T-helper 17 cell (primary cell): Measurements from ENCODE around the gene VWF. TPM values are rescaled to one million over a fixed set of nuclear protein-coding genes. Genes with fewer than 3 reads are reported as not detected.
"Not testable (repeated sequence)": the region's sequence is repeated elsewhere in the genome, so short reads cannot be mapped to it uniquely, and the experiment has no call there.

Experiments
- ATAC-seq: fragments of 150-1000 bp; cut with Tn5 transposase; 2 replicates; pipeline ENCODE4 v1.10.0; 2021; ENCODE audit warnings: mild to moderate bottlenecking, moderate library complexity
- DNase-seq, 3 donors: peaks; one replicate each; pipeline versions ENCODE4 v3.0.0 to v3.0.0-alpha.2; 2020 to 2021
- H3K9me3 ChIP-seq: one replicate; pipeline ENCODE4 v1.7.0; 2013; ENCODE audit warnings: low read length, mild to moderate bottlenecking; ENCODE audit not compliant: control insufficient read depth, poor library complexity, severe bottlenecking
- H3K27ac Mint-ChIP-seq: one replicate; pipeline ENCODE4 v1.8.0; 2022; ENCODE audit warnings: mild to moderate bottlenecking, moderate library complexity, mixed read lengths
- H3K27me3 Mint-ChIP-seq: one replicate; pipeline ENCODE4 v1.8.0; 2022; ENCODE audit warnings: mixed read lengths
- H3K36me3 Mint-ChIP-seq: one replicate; pipeline ENCODE4 v1.8.0; 2022; ENCODE audit warnings: low read depth, mixed read lengths
- H3K4me1 Mint-ChIP-seq: one replicate; pipeline ENCODE4 v1.8.0; 2022; ENCODE audit warnings: mild to moderate bottlenecking, mixed read lengths
- H3K4me3 Mint-ChIP-seq: one replicate; pipeline ENCODE4 v1.8.0; 2022; ENCODE audit warnings: mild to moderate bottlenecking, moderate library complexity, mixed read lengths
- total RNA-seq, 4 donors: library from RNA in 2 of 4; stranded (reverse) in 2 of 4; gene quantifications; one replicate each; pipeline ENCODE4 v1.2.3 and lab custom pipeline; 2022 to 2026

The VWF gene
- total RNA-seq, 2 donors from 2014 or later: 0.55 to 4.1 TPM

GRCh38 chr12:6112004-6112403 is 12.5 kb downstream of the VWF start:
- ATAC-seq (no peak), DNase-seq (no peak)
- peaks cover 34% of the 10 kb centered on the region for H3K27me3 Mint-ChIP-seq
- H3K4me3 Mint-ChIP-seq: no peak overlapping the region
- no peak overlapping the region for H3K27ac Mint-ChIP-seq
- no peaks in the 10 kb centered on the region for H3K9me3 ChIP-seq
- no peaks in the 10 kb centered on the region for H3K36me3 Mint-ChIP-seq
- H3K4me1 Mint-ChIP-seq: peaks cover 4% of the 10 kb centered on the region

DNA sequence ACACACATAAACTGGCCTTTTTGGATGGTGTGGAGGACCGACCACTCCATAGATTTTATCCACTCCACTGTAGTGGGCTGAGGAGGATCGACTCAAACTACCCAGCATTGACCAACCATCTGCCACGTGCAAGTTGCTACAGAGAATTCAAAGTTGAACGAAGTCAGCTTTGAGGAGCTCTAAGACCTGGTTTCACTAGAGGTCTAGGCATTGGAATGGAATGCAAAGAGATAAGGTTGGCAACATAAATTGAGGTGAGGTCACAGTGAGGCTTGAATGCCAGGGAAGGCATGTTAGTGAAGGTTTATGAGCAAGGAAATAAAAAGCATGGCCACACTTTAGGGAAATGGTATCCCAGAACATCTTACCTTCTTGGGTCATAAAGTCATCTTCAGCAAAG is 14.5 kb downstream of the VWF start:
- Mint-ChIP-seq H3K27me3 (peaks cover 18% of the 10 kb centered on the region), H3K27ac (no peak overlapping the region), H3K36me3 (no peaks in the 10 kb centered on the region), H3K4me1 (peaks cover 4% of the 10 kb centered on the region), H3K4me3 (no peak overlapping the region)
- DNase-seq: no peak
- no peak for ATAC-seq
- H3K9me3 ChIP-seq: no peaks in the 10 kb centered on the region

GRCh38 chr12:6106218-6106617 is 18.3 kb downstream of the VWF start:
- H3K27me3 Mint-ChIP-seq: no peaks in the 10 kb centered on the region
- peaks cover under 1% of the 10 kb centered on the region for H3K36me3 Mint-ChIP-seq
- H3K27ac Mint-ChIP-seq: no peak overlapping the region
- H3K4me1 Mint-ChIP-seq: peaks cover 5% of the 10 kb centered on the region
- H3K9me3 ChIP-seq: no peaks in the 10 kb centered on the region
- DNase-seq (no peak), ATAC-seq (no peak)
- no peak overlapping the region for H3K4me3 Mint-ChIP-seq

- Mint-ChIP-seq H3K36me3 (peaks cover 2% of the 10 kb centered on the region), H3K27me3 (no peaks in the 10 kb centered on the region), H3K4me1 (peaks cover 5% of the 10 kb centered on the region), H3K4me3 (no peak overlapping the region), H3K27ac (peak overlapping the region; percentile 49)
- no peak for DNase-seq
- ATAC-seq: no peak
- no peaks in the 10 kb centered on the region for H3K9me3 ChIP-seq
These were observed 19.6 kb downstream of the VWF start for GRCh38 chr12:6104842-6105241.

GRCh38 chr12:6104027-6104426 is 20.4 kb downstream of the VWF start:
- peak overlapping the region; percentile 49 for H3K27ac Mint-ChIP-seq
- H3K4me1 Mint-ChIP-seq: peaks cover 5% of the 10 kb centered on the region
- H3K4me3 Mint-ChIP-seq: no peak overlapping the region
- H3K9me3 ChIP-seq: no peaks in the 10 kb centered on the region
- peaks cover under 1% of the 10 kb centered on the region for H3K27me3 Mint-ChIP-seq
- no peak for DNase-seq
- H3K36me3 Mint-ChIP-seq: peaks cover 2% of the 10 kb centered on the region
- no peak for ATAC-seq

- ATAC-seq, DNase-seq, H3K4me1 Mint-ChIP-seq, H3K27ac Mint-ChIP-seq, H3K9me3 ChIP-seq, H3K4me3 Mint-ChIP-seq, H3K36me3 Mint-ChIP-seq: not testable (repeated sequence)
- H3K27me3 Mint-ChIP-seq: peaks cover 21% of the 10 kb centered on the region
These were observed 22.4 kb downstream of the VWF start for GRCh38 chr12:6102021-6102420.

GRCh38 chr12:6099316-6099715 is 25.2 kb downstream of the VWF start:
- no peak overlapping the region for H3K27ac Mint-ChIP-seq
- no peaks in the 10 kb centered on the region for H3K9me3 ChIP-seq
- ATAC-seq (no peak), DNase-seq (no peak)
- no peak overlapping the region for H3K4me3 Mint-ChIP-seq
- H3K27me3 Mint-ChIP-seq: peaks cover 44% of the 10 kb centered on the region
- peaks cover 4% of the 10 kb centered on the region for H3K36me3 Mint-ChIP-seq
- H3K4me1 Mint-ChIP-seq: peaks cover 7% of the 10 kb centered on the region

- Mint-ChIP-seq H3K27ac (no peak overlapping the region), H3K4me1 (peaks cover 4% of the 10 kb centered on the region), H3K27me3 (peaks cover 58% of the 10 kb centered on the region), H3K36me3 (peaks cover 10% of the 10 kb centered on the region), H3K4me3 (no peak overlapping the region)
- ATAC-seq (no peak), DNase-seq (no peak)
- H3K9me3 ChIP-seq: no peaks in the 10 kb centered on the region
These were observed 27.1 kb downstream of the VWF start for GRCh38 chr12:6097411-6097810.

- H3K9me3 ChIP-seq: no peaks in the 10 kb centered on the region
- Mint-ChIP-seq H3K27me3 (peaks cover 58% of the 10 kb centered on the region), H3K36me3 (peaks cover 12% of the 10 kb centered on the region), H3K4me3 (no peak overlapping the region), H3K4me1 (peaks cover 4% of the 10 kb centered on the region), H3K27ac (no peak overlapping the region)
- DNase-seq: no peak
- no peak for ATAC-seq
These were observed 27.9 kb downstream of the VWF start for GRCh38 chr12:6096527-6096926.

GRCh38 chr12:6095269-6095668 is 29.2 kb downstream of the VWF start:
- ATAC-seq (no peak), DNase-seq (no peak)
- Mint-ChIP-seq H3K27me3 (peaks cover 64% of the 10 kb centered on the region), H3K4me1 (peaks cover 4% of the 10 kb centered on the region), H3K27ac (no peak overlapping the region), H3K36me3 (peaks cover 9% of the 10 kb centered on the region), H3K4me3 (no peak overlapping the region)
- H3K9me3 ChIP-seq: no peaks in the 10 kb centered on the region

GRCh38 chr12:6093764-6094163 is 30.7 kb downstream of the VWF start:
- H3K36me3 Mint-ChIP-seq: peaks cover 9% of the 10 kb centered on the region

DNA sequence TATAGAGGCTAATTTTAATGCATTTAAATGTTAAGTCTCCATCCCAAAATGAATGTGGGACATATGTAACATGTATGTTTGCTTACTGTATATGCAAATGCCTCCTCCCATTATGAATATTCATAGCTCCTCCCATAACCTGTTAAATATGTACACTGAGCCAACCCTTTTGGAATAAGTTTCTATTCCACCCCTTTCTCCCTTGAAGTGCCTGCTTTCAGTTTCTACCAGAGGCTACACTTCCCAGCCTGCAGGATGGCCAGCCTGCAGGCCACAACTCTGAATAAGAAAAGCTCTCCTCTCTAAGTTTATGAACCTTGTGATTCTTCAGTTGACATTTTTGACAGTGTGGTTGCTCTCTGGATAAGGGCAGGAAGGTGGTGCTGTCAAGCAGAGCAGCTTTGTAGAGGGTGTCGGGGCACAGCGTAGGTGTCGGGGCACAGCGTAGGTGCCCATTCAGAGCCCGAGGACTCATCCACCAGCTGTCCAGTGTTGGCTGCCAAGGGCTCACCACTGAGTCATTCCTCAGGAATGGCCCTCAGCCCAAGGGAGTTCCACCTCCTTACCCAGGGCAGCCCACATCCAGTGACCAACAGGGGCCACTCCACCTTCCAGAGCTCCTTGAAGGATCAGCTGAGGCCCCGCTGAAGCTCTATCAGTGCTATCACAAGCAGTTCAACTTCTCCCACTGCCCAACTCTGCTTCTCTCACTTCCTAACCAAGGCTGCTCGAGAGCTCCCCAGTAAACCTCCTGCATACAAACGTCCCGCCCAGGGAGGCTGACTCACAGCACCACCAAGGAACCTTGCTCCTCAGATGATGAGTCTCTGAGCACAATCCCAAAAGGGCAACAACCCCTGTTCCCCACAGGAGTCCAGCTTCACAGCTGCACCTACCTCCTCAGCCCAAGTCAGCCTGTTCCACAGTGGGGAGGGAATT is 31.4 kb downstream of the VWF start:
- DNase-seq: no peak
- ATAC-seq: no peak
- H3K4me1 Mint-ChIP-seq: peaks cover 4% of the 10 kb centered on the region
- peaks cover 9% of the 10 kb centered on the region for H3K36me3 Mint-ChIP-seq
- H3K27ac Mint-ChIP-seq: no peak overlapping the region
- no peaks in the 10 kb centered on the region for H3K9me3 ChIP-seq
- peaks cover 55% of the 10 kb centered on the region for H3K27me3 Mint-ChIP-seq
- no peak overlapping the region for H3K4me3 Mint-ChIP-seq

More at GRCh38 chr12:6093764-6094163, 30.7 kb downstream of the VWF start:
- Mint-ChIP-seq H3K27me3 (peaks cover 60% of the 10 kb centered on the region), H3K27ac (no peak overlapping the region), H3K4me1 (peaks cover 4% of the 10 kb centered on the region), H3K4me3 (no peak overlapping the region)
- no peak for DNase-seq
- ATAC-seq: no peak
- H3K9me3 ChIP-seq: no peaks in the 10 kb centered on the region

GRCh38 chr12:6091786-6092566 is 32.5 kb downstream of the VWF start:
- peaks cover 7% of the 10 kb centered on the region for H3K36me3 Mint-ChIP-seq
- DNase-seq: no peak
- peaks cover 48% of the 10 kb centered on the region for H3K27me3 Mint-ChIP-seq
- ATAC-seq: no peak
- H3K4me1 Mint-ChIP-seq: peaks cover 4% of the 10 kb centered on the region
- H3K4me3 Mint-ChIP-seq: no peak overlapping the region
- H3K9me3 ChIP-seq: no peaks in the 10 kb centered on the region
- H3K27ac Mint-ChIP-seq: no peak overlapping the region
